WI38 (cell line): ENCODE results near the gene ST7L.
"Not testable (repeated sequence)": the region's sequence is repeated elsewhere in the genome, so short reads cannot be mapped to it uniquely, and the experiment has no call there.

Experiments
- H3K4me3 ChIP-seq: 2 replicates; pipeline ENCODE4 v1.5.1; 2011; ENCODE audit warnings: low read depth, mild to moderate bottlenecking, control low read depth, low read length
- TF ChIP-seq, protein P1 (sequence below): IDR thresholded peaks from 2 replicates; pipeline ENCODE4 v1.5.1; 2012; ENCODE audit warnings: low read depth, mild to moderate bottlenecking, control low read depth, low read length

Gene ST7L, protein sequence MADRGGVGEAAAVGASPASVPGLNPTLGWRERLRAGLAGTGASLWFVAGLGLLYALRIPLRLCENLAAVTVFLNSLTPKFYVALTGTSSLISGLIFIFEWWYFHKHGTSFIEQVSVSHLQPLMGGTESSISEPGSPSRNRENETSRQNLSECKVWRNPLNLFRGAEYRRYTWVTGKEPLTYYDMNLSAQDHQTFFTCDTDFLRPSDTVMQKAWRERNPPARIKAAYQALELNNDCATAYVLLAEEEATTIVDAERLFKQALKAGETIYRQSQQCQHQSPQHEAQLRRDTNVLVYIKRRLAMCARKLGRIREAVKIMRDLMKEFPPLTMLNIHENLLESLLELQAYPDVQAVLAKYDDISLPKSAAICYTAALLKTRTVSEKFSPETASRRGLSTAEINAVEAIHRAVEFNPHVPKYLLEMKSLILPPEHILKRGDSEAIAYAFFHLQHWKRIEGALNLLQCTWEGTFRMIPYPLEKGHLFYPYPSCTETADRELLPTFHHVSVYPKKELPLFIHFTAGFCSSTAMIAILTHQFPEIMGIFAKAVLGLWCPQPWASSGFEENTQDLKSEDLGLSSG

DNA sequence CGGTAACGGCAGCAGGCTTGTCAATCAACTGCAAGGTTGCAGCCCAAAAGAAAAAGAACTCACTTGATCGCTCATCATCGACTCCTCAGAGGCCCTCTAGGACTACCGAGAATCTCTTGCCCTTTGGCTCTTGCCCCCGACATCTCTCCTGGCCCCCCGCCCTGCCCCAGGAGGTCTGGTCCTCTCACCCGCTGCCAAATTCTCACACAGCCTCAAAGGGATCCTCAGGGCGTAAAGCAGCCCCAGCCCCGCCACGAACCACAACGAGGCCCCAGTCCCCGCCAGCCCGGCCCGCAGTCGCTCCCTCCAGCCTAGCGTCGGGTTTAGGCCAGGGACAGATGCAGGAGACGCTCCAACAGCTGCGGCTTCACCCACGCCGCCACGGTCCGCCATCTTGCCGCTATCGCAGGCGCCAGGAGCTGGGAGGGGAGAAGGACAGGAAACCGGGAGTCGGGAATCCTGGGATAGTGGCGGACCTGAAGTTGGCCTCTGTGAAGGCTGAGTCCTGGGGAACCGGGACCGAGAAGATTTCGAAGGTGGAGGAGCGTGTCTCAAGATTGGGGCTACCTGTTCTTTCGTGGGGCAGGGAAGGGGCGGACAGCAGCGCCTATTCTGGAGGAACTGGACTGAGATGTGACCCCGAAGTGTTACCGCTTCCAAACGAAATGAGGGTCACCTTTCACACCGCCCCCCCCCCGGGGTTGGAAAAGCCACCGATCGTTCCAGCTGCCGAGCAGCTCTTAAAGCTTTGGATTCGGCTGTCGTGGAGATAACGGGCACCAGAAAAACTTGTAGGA, at the start of gene ST7L:
TSS of gene ST7L (minus strand) at position 421 of the 797 bp plus-strand sequence. CDS start at position 393, 28 bp downstream.
- peak within 1 kb of the TSS; percentile 100 for H3K4me3 ChIP-seq
- TF ChIP-seq, protein P1, sequence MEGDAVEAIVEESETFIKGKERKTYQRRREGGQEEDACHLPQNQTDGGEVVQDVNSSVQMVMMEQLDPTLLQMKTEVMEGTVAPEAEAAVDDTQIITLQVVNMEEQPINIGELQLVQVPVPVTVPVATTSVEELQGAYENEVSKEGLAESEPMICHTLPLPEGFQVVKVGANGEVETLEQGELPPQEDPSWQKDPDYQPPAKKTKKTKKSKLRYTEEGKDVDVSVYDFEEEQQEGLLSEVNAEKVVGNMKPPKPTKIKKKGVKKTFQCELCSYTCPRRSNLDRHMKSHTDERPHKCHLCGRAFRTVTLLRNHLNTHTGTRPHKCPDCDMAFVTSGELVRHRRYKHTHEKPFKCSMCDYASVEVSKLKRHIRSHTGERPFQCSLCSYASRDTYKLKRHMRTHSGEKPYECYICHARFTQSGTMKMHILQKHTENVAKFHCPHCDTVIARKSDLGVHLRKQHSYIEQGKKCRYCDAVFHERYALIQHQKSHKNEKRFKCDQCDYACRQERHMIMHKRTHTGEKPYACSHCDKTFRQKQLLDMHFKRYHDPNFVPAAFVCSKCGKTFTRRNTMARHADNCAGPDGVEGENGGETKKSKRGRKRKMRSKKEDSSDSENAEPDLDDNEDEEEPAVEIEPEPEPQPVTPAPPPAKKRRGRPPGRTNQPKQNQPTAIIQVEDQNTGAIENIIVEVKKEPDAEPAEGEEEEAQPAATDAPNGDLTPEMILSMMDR: no peak

DNA sequence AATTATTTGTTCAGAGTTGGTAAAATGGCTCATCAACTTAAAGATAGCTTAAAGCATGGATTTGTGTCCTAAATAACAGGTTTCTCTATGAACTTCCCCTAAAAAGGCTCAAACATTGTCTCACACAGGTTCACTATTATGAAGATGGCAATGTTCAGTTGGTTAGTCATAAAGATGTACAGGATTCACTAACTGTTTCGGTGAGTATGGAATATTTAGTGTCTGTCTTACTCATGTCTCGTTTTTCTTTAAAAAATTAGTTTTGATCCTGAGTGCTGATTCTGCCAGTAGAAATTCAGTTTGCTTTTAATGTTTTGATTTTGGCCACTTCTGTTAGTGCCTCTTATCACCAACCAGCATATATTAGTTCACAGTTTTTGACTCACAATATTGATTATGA, 48.0 kb upstream of the ST7L start:
- no peak overlapping the region for H3K4me3 ChIP-seq
- TF ChIP-seq, protein P1: no peak

DNA sequence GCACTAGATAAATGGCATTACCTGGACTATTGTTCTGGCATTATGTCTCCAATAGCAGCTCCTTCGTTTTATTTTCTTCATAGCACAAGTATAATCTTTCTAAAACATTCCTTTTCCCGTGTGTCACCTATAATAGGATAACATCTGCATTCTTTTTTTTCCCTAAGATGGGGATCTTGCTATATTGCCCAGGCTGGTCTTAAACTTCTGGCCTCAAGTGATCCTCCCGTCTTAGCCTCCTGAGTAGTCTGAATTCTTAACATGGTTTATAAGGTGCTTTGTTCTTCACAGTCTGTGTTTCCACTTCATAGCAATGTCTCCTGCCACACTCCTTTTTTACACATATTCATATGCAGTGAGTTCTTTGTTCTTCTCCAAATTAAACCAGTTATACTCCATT, 46.9 kb upstream of the ST7L start:
- no peak overlapping the region for H3K4me3 ChIP-seq
- TF ChIP-seq, protein P1: no peak

DNA sequence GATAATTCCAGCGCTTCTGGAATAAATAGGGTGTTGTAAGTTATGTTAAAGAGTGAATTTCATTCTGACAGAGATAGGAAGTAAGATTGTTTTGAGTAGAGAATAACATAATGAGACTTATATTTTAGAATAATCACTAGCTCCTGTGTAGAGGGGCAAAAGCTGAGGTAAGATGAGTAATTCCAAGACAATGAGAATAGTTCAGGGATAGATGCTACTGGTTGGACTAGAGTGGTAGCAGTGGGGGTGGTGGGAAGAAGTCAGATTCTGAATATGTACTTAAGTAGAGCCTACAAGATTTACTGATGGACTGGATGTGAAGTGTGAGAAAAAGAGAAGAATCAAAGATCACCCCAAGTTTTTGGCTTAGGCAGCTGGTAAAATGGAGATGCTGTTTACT, 32.3 kb upstream of the ST7L start:
- H3K4me3 ChIP-seq: no peak overlapping the region
- TF ChIP-seq, protein P1: no peak

DNA sequence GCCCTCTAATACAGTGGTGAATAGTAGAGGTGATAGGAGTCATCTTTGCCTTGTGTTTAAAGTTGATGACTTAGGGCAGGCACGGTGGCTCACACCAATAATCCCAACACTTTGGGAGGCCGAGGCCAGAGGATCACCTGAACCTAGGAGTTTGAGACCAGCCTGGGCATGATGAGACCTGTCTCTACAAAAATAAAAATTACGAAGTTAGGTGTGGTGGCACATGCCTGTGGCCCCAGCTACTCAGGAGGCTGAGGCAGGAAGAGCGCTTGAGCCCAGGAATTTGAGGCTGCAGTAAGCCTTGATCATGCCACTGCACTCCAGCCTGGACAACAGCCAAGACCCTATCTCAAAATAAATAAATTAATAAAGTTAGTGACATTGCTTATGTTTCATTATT, 27.3 kb upstream of the ST7L start:
- no peak overlapping the region for H3K4me3 ChIP-seq
- TF ChIP-seq, protein P1: no peak

DNA sequence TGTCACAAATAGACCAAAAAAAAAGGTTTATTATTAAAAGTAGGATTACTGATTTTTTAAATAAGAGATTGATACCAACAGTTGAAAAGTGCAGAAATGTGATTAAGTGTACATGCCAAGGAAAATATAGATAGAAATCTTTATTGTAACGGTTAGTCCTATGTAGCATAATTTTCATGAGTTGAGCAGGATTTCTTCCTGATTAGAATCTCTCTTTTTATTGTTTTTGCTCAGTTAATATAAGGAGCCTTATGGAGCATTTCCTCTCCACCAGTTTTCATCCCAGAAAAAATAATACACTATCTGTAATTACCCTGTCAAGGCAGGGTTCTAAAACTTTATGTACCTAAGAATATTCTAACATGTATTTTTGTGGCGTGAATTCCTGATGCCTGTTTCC, 24.1 kb upstream of the ST7L start:
- TF ChIP-seq, protein P1: no peak
- H3K4me3 ChIP-seq: no peak overlapping the region

DNA sequence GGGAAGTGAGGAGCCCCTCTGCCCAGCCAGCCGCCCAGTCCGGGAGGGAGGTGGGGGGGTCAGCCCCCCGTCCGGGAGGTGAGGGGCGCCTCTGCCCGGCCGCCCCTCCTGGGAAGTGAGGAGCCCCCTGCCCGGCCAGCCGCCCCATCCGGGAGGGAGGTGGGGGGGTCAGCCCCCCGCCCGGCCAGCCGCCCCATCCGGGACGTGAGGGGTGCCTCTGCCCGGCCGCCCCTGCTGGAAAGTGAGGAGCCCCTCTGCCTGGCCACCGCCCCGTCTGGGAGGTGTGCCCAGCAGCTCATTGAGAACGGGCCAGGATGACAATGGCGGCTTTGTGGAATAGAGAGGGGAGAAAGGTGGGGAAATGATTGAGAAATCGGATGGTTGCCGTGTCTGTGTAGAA, 21.5 kb upstream of the ST7L start:
- not testable (repeated sequence) for H3K4me3 ChIP-seq
